ENCODE results near the gene ABCA1.
"Not testable (repeated sequence)": the region's sequence is repeated elsewhere in the genome, so short reads cannot be mapped to it uniquely, and the experiment has no call there.

ABCA1 gene

DNA sequence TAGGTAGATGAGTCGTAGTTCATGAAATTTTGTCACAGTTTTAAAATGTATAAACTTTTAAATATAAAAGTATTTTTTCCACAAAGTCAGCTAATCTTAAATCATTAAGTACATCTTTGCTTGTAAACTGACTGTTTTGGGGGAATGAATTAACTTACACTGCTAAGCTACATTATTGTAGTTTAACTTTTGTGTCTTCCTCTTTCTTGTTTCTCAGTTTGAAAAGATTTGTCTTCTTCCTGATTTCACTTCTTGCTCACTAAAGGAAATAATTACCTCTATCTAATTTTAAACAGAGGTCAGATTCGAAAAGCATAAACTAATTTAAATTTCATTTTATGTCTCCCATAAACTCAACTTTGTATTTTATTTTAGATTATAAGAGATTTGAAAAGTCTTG, 158.3 kb downstream of the ABCA1 start:
- no peak for DNase-seq
- H3K36me3 ChIP-seq (replicated peaks): no peaks in the 10 kb centered on the region
- H3K4me3 ChIP-seq (ENCODE audit: low read depth, low read length): no peak overlapping the region
- in situ Hi-C loops (cut with HindIII; ENCODE audit: low pct_ligation_motif_present, low sequenced_read_pairs): no loop called here
- no peaks in the 10 kb centered on the region for H3K27me3 ChIP-seq (replicated peaks)
- H3K27ac ChIP-seq: no peak overlapping the region
- TF ChIP-seq, protein P1, sequence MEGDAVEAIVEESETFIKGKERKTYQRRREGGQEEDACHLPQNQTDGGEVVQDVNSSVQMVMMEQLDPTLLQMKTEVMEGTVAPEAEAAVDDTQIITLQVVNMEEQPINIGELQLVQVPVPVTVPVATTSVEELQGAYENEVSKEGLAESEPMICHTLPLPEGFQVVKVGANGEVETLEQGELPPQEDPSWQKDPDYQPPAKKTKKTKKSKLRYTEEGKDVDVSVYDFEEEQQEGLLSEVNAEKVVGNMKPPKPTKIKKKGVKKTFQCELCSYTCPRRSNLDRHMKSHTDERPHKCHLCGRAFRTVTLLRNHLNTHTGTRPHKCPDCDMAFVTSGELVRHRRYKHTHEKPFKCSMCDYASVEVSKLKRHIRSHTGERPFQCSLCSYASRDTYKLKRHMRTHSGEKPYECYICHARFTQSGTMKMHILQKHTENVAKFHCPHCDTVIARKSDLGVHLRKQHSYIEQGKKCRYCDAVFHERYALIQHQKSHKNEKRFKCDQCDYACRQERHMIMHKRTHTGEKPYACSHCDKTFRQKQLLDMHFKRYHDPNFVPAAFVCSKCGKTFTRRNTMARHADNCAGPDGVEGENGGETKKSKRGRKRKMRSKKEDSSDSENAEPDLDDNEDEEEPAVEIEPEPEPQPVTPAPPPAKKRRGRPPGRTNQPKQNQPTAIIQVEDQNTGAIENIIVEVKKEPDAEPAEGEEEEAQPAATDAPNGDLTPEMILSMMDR (IDR thresholded peaks at IDR 0.05; ENCODE audit: low read depth, low read length, missing control alignments): no peak

DNA sequence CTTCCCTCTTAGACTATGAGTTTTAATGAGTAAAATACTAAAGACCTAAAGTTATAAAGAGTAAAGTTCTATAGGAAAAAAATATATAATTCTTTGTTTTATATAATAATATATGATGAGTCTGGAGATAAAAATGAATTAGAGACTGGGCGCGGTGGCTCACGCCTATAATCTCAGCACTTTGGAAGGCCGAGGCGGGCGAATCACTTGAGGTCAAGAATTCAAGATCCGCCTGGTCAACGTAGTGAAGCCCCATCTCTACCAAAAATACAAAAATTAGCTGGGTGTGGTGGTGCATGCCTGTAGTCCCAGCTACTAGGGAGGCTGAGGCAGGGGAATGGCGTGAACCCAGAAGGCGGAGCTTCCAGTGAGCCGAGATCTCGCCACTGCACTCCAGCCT, 158.9 kb downstream of the ABCA1 start:
- H3K27me3 ChIP-seq (replicated peaks); DNase-seq; H3K36me3 ChIP-seq (replicated peaks); H3K4me3 ChIP-seq (ENCODE audit: low read depth, low read length); H3K27ac ChIP-seq; in situ Hi-C loops (cut with HindIII; ENCODE audit: low pct_ligation_motif_present, low sequenced_read_pairs): not testable (repeated sequence)

DNA sequence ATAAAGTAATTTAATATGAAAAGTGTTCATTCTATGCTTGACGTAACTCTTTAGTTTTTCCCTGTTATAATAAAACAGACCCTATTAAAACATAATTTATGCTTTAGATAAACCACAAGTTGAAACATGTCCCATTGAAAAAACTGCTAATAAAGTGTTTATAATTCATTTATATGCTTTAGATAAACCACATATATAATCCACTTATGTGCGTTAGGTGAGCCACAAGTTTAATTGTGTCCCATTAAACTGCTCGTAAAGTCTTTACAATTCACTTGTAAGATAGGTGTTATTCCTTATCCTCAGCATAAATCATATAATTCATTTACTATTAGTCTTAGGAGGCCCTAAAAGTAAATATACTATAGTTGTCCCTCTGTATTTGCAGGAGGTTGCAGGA, 160.4 kb downstream of the ABCA1 start:
- Histone ChIP-seq H3K27me3 (replicated peaks) (no peaks in the 10 kb centered on the region), H3K4me3 (ENCODE audit: low read depth, low read length) (no peak overlapping the region), H3K36me3 (replicated peaks) (no peaks in the 10 kb centered on the region), H3K27ac (no peak overlapping the region)
- in situ Hi-C loops (cut with HindIII; ENCODE audit: low pct_ligation_motif_present, low sequenced_read_pairs): no loop called here
- TF ChIP-seq, protein P1 (IDR thresholded peaks at IDR 0.05; ENCODE audit: low read depth, low read length, missing control alignments): no peak
- DNase-seq: no peak

DNA sequence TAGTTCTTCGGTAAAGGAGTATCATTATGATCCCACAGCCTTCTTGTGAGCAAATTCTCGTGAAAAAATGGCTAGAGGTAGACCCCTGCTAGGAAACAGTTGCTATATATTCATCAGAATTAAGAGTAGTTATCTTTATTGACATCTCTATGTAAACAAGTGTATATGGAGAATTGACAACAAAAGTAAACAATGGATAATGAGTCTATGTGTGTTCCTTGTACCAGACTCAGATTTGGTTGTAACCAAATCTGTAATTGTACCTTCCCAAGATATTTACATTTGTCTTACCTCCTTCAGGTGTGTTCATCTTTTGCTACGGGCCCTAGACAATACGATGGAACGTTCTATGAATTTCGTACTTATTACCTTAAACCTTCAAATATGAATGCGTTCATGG, 161.9 kb downstream of the ABCA1 start:
- in situ Hi-C loops (cut with HindIII; ENCODE audit: low pct_ligation_motif_present, low sequenced_read_pairs): no loop called here
- Histone ChIP-seq H3K27ac (no peak overlapping the region), H3K27me3 (replicated peaks) (no peaks in the 10 kb centered on the region), H3K36me3 (replicated peaks) (no peaks in the 10 kb centered on the region), H3K4me3 (ENCODE audit: low read depth, low read length) (no peak overlapping the region)
- TF ChIP-seq, protein P1 (IDR thresholded peaks at IDR 0.05; ENCODE audit: low read depth, low read length, missing control alignments): no peak
- DNase-seq: no peak

DNA sequence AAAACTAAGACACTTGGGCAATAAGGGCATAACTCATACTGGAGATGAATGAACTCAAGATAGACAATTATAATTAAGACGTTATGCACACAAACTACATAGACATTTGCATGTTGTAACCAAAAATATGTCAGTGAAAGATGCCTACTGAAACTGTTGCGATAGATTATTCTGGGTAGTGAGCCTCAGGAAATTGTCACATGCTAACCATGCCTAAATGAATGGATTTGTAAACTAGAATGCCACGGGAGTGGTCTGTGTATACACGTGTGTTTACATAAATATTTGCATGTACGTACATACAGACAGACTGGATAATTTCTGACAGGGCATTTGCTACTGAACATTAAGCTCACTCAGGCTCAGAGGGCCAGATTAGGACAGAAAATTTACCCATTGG, 162.8 kb downstream of the ABCA1 start:
- H3K27me3 ChIP-seq (replicated peaks): no peaks in the 10 kb centered on the region
- in situ Hi-C loops (cut with HindIII; ENCODE audit: low pct_ligation_motif_present, low sequenced_read_pairs): no loop called here

DNA sequence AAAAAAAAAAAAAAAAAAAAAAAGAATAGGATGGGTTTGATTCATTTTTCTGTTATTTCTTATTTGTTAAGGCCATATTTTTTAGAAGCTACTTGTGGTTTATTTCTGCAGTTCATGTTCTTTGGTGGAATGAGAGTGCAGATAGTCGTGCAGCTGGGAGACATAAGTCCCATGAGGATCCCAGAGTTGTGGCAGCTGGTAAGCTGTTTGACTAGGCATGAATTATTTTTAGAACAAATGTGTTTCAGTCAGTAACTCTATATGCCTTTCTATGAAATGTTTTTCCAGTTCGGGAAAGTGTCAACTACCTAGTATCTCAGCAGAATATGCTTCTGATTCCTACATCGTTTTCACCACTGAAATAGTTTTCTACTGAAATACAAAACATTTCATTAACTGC, 169.0 kb downstream of the ABCA1 start:
- Histone ChIP-seq H3K4me3 (ENCODE audit: low read depth, low read length) (no peak overlapping the region), H3K36me3 (replicated peaks) (peaks cover 8% of the 10 kb centered on the region), H3K27ac (no peak overlapping the region), H3K27me3 (replicated peaks) (no peaks in the 10 kb centered on the region)
- in situ Hi-C loops (cut with HindIII; ENCODE audit: low pct_ligation_motif_present, low sequenced_read_pairs): no loop called here
- TF ChIP-seq, protein P1 (IDR thresholded peaks at IDR 0.05; ENCODE audit: low read depth, low read length, missing control alignments): no peak
- DNase-seq: no peak

More for the DNA sequence above, 162.8 kb downstream of the ABCA1 start:
- Histone ChIP-seq H3K4me3 (ENCODE audit: low read depth, low read length) (no peak overlapping the region), H3K27ac (no peak overlapping the region), H3K36me3 (replicated peaks) (no peaks in the 10 kb centered on the region)
- TF ChIP-seq, protein P1 (IDR thresholded peaks at IDR 0.05; ENCODE audit: low read depth, low read length, missing control alignments): no peak
- no peak for DNase-seq

Data from brain microvascular endothelial cell (primary cell).